Stimulated activated CD4-positive, alpha-beta T cell treated with anti-CD3 and anti-CD28 coated beads, Interleukin-1b, Interleukin-23, amount 100 ng/mL, for 1 hour (primary cell): Measurements from ENCODE around the gene WNK1.
"Not testable (repeated sequence)": the region's sequence is repeated elsewhere in the genome, so short reads cannot be mapped to it uniquely, and the experiment has no call there.

Source experiments
- DNase-seq, 2 donors: peaks; one replicate each; pipeline ENCODE4 v3.0.0-alpha.2; 2020; ENCODE audit warnings: low read depth in 2 of 2

The WNK1 gene

DNA sequence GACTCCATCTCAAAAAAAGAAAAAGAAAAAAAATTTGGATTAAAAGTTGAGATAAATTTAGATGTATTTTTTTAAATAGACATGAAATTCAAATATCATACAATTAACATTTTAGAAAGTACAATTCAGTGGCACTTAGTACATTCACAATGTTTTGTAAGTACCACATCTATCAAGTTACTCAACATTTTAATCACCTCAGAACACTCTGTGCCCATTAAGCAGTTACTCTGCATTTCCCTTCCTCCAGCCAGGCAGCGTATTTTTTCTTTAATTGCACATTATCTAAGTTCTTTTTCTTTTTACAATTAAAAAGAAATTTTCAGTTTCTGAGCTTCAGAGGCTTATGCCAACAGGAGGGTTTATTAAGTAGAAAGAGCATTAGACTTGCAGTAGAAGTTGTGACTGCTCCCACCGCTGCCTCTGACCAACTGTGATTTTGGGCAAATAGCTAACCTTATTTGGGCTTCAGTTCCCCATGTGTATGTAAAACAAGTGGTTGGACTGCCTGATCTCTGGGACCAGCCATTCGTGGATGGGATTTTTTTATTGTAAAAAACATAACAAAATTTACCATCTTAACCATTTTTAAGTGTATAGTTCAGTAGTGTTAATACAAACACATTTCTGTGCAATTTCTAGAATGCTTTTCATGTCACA, 65.7 kb downstream of the WNK1 start:
- no peak for DNase-seq

DNA sequence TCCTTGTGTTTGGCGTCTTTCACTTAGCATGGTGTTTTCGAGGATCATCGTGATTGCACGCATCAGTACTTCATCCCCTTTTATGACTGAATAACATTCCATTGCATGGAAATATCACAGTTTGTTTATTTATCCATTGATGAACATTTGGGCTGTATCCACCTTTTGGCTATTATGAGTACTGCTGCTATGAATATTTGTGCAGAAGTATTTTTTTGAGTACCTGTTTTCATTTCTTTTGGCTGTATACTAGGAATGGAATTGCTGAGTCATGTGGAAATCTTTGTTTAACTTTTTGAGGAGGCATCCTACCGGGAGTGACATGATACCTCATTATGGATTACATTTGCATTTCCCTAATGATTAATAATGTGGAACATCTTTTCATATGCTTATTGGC, 66.4 kb downstream of the WNK1 start:
- no peak for DNase-seq

DNA sequence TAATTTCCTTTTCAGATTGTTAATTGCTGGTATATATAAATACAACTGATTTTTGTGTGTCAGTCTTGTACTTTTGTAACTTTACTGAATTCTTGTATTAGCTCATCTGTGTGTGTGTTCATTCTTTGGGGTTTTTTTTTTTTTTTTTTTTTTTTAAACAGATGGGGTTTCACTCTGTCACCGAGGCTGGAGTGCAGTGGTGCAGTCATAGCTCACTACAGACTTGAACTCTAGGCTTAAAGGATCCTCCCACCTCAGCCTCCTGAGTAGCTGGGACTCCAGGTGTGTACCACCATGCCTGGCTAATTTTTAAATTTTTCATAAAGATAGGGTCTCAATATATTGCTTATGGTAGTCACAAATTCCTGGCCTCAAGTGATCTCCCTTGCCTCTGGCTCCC, 68.0 kb downstream of the WNK1 start:
- DNase-seq = no peak

DNA sequence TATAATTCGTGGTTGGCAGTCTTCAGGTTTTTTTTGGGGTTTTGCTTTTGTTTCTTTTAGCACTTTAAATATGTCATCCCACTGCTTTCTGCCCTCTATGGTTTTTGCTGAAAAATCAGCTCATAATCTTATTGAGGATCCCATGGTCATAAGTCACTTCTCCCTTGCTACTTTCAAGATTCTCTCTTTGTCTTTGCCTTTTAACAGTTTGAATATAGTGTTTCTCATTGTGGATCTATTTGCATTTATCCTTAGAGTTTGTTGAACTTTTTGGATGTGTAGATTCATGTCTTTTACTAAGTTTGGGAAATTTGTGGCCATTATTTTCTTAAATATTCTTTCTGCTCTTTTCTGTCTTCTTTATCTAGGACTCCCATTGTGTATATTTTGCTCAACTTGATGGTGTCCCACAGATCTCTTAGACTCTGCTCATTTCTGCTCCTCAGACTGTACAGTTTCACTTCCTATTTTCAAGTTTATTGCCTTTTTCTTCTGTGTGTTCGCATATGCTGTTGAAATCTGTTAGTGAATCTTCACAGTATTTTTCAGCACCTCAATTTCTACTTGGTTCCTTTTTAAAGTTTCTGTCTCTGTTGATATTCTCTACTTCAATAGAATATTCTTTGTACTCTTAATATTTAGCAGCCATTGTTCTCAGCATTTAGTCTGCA, 70.8 kb downstream of the WNK1 start:
- DNase-seq = no peak

DNA sequence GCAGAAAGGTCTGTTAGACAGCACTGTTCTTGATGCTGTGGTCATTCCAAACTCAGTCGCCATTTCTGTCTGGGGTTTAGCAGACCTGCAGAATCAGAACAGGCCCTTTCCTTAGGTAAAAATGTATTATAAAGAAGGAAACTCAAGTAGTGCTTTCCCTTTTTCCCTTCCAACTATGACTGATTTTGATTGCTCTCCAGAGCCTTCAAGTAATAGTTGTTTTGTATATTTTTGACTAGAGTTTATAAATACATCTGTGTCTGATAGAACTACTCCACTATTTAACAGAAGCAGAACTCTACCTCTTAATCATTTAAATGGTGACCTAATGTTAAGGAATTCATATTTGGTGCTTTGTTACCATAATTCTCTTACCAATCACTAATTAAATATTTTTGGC, 74.0 kb downstream of the WNK1 start:
- DNase-seq = no peak

DNA sequence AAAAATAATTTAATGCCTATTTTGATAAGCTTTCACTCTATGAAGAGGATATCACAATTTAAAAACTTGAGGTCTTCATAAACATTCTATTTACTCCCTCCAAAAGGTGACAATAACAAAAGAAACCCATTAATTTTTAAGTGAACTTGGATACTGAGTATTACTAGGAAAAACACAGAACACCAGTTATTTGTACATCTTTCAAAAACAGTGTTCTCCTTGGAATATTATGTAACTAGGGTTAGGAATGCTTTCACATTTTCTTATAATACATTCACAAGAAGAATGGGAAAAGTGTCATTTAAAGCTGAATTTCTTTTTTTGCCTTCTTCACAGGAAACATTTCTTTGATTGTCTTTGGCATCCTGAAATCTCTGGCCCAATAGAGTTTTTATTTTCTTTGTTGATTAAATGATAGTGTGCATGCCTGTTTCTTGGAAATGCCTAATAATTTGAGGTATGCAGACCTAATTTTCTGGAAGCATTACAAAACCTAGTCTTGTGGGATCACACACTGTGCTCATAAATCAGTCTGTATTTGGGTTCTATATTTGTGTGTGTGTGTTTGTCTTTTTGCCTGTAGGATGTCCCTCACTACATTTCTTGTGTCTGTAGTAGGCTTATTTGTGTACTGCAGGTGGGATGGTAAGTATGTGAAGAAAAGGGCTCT, 76.5 kb downstream of the WNK1 start:
- DNase-seq = no peak

DNA sequence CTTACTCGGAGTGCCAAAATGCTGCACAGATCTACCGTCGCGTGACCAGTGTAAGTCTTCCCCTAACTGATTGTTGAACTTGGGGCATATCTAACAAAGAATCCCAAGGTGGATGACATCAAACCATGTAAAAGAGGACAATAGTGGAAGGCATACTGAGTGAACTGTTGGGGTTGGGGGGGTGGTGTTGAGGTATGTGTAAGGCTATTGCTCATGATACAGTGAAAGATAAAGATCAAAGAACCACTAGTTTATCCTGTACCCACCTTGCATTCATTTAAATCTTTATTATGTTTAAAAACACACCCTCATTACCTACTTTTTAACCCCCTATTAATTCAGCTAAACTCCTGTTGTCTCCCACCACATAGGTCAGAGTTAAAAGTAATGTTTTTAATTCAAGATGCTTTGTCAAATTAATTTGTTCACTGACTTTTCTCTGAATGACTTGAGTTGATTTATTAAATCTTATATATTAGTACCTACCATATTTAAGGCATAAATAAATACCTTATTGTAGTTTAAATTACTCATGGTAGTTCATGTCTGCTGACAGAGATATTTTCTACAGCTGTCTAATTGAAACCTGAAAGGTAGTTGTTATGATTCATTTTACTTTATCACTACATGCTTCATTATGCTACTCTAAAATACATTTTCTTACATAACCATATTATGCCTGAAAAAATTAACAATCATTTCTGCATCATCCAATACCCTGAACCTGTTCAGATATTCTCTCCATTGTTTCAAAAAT, 77.9 kb downstream of the WNK1 start:
- DNase-seq = no peak

DNA sequence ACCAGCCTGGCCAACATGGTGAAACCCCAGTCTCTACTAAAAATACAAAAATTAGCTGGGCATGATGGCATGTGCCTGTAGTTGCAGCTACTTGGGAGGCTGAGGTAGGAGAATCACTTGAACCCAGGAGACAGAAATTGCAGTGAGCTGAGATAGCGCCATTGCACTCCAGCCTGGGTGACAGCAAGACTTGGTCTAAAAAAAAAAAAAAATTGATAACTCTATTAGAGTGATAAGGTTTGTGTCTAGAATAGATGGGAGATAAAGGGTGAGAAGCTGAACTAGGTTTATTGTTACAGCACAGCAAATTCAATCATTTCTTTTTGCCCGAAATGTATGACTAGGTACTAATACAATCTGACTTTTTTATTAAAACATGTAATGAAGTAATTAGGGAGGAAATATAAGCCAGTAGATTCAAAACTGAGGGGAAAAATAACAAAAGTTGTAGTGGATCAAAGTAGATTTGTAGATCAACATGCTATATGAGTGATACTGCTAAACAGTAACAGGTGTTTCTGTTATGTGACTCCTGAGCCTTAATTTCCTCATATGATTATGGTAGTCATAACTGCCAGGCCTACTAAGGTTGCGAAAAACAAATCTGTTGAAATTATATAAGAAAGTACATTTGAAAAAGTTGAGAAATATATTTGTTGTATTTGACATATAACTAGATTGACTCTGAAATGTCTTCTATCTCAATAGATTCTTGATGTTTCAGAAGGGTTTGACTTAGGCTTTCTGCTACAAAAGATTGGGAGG, 83.6 kb downstream of the WNK1 start:
- DNase-seq = no peak

DNA sequence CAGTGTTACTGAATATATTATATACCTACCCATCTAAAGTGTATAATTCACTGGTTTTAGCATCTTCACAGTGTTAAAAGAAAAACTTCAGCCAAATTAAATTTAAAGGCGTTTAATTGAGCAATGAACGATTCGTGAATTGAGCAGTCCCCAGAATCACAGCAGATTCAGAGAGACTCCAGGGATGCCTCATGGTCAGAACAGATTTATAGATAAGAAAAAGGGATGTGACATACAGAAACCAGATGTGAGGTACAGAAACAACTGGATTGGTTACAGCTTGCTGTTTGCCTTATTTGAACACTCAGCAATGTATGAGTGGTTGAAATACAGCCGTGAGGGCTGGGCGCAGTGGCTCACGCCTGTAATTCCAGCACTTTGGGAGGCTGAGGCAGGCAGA, 84.6 kb downstream of the WNK1 start:
- DNase-seq = no peak

DNA sequence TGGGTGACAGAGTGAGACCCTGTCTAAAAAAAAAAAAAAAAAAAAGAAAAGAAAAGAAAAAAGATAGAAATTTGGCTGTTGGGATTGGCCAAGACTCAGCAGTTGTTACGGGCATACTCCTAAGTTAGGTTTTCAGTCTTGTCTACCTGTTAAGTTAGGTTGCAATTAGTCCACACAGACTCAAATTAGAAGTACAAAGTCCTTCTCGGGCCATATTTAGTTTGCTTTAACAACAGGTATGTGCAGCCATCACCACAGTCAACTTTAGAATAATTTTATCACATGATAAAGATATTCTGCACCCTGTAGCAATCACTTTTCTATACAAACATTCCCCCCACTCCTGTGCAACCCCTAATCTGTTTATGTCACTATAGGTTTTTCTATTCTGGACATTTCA, 85.2 kb downstream of the WNK1 start:
- no peak for DNase-seq

DNA sequence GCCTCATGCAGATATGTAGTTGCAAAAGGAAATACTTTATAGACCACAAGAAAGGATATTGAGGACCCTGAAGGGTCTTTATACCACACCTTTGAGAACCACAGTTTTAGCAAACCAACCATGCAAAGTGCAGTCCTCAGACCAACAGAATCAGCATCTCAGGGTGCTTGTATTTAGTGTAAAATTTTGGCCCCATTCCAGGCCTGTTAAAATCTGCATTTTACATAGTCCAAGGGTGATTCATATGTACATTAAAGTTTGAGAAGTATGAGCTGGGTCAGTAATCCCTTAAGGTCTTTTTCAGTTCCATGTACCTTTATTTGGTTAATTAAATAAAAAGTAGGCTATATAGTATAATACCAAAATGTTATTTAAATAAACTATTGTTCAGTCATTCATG, 91.2 kb downstream of the WNK1 start:
- no peak for DNase-seq

DNA sequence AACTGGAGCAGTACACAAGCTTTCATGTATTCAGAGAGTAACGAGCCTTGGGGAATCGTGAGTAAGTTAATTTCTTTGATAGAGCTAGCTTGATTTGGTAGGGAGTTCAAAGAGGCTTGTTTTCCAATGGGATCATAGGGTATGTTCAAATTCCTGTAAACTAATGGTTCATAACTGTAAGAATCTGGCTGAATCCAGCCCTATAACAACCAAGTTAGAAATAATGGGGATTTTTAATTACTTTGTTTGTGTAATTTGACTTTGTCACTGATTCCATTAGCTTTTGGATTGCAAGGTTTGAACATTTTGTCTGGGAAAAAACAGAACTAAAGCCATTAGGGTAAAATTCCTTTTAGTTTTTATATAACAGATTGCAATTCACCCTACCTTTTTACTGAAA, 94.0 kb downstream of the WNK1 start:
- no peak for DNase-seq

DNA sequence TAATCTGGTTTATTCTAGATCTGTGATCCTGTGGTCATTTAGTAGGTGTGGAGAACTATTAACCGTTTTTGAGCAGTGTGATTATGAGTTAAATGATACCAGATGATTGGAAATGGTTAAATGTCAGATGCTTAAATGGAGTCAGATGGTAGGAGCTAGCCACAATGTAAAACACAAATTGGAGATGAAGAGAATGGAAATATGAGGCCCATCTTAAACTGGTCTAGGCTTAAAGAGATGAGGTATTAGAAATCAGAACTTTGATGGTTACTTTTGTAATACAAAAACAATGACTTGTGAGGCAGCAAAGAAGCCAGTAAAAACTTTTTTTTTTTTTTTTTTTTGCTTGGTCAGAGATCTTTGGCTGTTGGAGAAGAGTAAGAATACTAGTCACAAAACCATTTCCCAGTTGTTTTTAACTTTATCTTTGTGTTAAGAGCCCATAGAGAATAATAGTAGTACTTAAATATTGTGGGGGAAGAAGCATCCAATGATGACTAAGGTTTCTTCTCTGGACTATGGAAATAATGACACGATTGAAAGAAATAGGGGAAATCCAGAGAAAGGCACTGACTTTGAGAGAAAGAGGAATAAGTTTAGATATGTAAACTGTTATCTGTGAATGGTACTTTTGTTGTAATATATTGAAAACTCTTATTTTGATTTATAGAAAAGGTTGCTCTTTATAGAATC, 95.9 kb downstream of the WNK1 start:
- no peak for DNase-seq

DNA sequence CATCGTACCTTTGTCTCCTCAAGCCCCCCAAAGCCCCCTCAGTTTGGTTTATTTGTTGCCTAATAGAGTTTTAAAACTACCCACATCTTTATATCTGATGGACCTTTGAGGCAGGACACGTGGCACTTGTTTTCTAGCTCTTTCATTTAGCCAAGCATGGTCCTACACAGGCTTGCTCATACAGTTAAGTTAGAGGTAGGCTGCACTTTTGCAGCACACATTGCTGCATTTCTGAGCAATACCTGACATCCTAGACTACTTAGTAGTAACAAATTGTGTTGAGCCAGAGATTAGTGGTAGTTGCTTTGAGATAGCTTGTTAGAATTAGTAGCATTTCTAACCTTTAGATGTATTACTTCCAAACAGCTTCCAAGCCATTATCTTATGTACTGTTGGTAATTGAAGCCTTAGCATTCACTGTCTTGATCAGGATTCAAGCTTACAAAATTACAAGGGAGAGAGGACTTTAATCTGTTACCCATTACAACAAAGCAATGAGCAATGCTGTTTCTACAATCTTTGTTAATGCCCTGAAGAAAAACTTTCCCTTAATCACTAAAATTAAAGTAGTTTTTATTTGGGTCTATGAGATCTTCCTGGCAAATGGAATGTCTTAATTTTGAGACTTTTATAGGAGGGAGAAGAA, 96.6 kb downstream of the WNK1 start:
- DNase-seq = no peak

DNA sequence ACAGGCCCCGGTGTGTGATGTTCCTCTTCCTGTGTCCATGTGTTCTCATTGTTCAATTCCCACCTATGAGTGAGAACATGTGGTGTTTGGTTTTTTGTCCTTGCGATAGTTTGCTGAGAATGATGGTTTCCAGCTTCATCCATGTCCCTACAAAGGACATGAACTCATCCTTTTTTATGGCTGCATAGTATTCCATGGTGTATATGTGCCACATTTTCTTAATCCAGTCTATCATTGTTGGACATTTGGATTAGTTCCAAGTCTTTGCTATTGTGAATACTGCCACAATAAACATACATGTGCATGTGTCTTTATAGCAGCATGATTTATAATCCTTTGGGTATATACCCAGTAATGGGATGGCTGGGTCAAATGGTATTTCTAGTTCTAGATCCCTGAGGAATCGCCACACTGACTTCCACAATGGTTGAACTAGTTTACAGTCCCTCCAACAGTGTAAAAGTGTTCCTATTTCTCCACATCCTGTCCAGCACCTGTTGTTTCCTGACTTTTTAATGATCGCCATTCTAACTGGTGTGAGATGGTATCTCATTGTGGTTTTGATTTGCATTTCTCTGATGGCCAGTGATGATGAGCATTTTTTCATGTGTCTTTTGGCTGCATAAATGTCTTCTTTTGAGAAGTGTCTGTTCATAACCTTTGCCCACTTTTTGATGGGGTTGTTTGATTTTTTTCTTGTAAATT, 97.5 kb downstream of the WNK1 start:
- DNase-seq = not testable (repeated sequence)

DNA sequence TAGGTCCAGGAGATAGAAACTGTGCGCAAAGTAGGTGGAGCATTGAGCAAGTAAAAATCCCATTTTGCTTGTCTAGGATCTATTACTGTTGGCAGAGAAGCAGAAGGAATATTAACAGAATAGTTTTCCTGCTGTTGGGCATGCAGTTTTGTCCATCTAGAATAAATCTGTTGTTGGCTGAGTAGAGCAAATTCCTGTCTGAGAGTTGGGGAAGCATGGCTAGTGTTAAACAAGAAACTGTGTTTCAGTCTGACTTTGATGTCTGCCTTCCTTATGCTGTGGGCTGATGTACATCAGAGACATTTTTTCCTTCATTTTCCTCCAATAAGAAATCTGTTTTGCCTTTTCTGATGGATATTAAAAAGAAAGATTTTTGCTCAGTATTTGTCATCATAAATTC, 99.0 kb downstream of the WNK1 start:
- DNase-seq = no peak

DNA sequence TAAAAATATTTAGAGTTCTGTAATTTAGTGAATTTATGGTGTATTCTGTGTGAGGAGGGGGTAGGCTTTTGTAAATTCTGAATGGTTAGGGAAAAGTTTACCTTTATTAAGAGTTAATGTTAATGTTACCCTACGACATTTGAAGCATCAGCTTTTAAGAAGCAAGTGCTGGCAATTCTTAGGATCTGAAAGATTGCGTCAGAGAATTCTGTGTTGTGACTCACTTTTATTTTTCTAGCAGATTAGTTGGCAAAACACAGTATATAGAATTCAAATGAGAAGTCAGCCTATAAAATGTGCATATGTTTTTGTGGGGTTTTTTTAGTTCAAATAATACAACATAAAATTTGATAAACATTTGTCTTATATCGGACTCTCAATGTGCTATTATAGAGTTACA, 99.5 kb downstream of the WNK1 start:
- DNase-seq = no peak

DNA sequence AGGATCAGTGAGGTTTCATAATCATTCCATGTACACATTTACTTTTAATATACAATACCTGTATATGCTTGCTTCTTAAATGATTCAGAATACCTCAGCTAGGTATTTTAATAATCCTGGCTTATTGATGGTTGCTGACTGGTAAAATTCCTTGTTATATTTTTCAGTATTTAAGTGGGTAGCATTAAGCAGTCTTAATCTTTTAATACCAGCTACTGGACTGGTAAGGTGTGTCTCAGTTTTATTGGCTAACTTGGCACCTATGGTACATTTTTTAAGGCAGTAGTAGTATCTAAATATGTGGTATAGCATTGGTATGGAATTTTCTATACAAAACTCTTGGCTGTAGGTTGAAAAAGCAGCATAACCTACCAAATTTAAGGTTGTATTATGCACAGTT, 100.5 kb downstream of the WNK1 start:
- no peak for DNase-seq

DNA sequence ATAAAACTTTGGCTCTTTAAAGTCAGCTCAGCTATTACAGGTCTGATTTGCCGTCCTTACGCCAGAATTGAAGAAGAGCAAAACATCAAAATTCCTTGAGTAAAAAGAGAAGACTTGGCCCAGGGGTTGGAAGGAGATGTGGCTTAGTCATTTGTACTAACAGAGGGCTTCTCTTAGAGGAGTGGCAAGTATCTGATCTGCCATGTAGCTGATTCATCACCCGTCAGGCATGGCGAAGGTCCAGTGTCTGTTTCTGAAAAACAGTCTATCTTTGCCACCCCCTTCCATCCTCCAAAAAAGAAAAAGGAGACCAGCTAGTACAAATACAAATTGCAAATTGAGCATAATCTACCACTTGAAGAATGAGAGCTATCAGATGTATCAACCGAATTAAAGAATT, 105.2 kb downstream of the WNK1 start:
- no peak for DNase-seq

DNA sequence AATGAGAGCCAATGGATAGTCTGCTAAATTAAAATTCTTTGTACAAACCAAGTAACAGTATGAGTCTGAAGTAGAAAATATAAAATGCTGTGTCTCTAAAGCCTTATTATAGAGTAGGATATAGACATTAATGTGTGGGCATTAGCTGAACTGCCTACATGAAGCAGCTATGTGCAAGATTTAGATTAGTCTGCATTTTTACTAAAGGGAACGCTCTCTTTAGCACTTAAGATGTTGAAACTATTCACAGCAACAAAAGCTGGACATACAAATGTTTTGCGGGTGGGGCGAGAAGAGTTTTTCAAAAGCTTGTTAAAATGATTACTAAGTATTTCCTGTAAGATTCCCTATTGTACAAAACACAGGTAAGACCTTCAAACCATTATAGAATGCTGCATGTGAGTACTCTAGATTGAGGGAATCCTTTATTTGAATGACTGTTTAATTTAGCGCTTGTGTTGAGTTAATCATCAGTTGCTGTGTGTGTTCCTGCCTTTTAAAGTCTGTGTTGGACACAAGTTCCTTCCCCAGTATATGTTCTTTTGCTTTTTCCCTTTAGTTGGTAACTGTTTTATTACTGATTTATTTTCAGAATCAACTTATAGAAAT, 110.0 kb downstream of the WNK1 start:
- DNase-seq = no peak
